ENCODE measurements around the gene TBC1D16.

The TBC1D16 gene

DNA sequence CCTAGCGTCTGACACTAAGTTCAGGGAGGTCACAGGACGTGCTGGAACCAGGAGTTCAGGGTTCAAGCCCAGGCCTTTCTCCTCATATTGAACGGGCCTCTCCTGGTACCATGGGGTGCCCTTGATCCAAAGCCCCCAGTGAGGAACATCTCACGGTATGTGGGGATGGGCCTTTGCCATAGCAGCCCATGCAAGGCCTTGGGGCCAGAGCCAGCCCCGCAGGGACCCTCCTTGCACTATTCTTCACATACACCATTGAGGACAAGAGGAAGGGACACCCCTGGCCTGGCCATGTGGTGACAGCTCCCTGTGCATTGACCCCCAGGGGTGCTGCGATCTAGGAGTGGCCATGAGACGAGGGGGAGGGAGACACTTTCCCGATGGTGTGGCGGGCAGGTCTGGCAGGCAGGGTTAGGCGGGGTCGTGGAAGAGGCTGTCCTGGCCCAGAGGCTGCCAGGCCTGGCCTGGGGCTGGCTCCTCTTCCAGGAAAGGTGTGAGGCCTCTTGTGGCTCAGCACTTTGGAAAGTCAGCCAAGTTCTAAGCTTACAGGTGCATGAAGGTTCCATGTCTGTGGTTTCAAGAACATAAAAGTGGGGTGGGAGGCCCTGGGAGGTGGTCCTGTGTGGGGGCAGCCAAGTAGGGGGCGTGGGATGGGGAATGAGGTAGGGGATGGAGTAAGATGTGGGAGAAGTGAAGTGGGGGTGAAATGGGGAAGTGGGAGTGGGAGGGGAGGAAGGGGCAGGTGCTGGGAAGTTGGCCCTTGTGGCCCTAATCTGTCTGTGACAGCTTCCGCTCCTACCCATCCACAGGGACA, 107.8 kb downstream of the TBC1D16 start:
- no peak for DNase-seq (ENCODE audit: low read depth, low spot score)

GRCh38 chr17:79927136-79927661, 108.5 kb downstream of the TBC1D16 start:
- no peak for DNase-seq (ENCODE audit: low read depth, low spot score)

GRCh38 chr17:79926605-79927135, 109.0 kb downstream of the TBC1D16 start:
- no peak for DNase-seq (ENCODE audit: low read depth, low spot score)

- no peak for DNase-seq (ENCODE audit: low read depth, low spot score)
Measured at GRCh38 chr17:79926142-79926604, 109.5 kb downstream of the TBC1D16 start.

DNA sequence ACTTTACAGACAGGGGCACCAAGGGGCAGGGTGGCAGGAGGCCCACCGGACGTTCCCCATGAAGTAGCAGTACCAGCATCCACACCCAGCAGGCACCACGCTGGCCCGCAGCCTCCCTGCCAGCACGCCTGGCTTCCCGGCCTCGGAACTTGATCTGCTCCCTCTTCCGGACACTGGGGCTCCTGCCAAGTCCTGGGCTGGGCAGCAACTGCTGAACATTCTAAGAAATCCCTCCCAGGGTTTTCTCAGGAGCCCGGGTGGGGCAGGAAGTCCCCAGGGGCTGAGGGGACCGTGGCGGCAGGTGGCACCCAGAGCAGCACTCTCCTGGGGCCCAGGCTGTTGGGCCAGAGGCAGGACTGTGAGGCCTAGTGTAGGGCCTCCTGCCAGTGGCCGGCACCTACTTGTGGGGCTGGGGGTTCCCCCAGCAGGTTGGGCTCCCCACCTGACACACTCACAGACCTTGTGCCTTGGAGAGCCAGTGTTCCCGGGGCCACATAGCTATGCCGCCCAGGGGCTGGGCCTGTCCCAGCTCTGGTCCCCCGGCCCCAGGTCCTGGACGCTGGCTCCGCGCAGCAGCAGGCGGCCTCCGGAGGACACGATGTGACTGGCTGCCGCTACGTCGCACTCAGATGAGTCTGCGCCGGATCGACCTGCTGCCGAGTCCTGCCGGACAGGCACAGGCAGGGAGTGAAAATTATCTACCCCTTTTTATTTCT, 110.3 kb downstream of the TBC1D16 start:
- DNase-seq (ENCODE audit: low read depth, low spot score), result no peak

GRCh38 chr17:79924639-79924976, 111.1 kb downstream of the TBC1D16 start:
- no peak for DNase-seq (ENCODE audit: low read depth, low spot score)

DNA sequence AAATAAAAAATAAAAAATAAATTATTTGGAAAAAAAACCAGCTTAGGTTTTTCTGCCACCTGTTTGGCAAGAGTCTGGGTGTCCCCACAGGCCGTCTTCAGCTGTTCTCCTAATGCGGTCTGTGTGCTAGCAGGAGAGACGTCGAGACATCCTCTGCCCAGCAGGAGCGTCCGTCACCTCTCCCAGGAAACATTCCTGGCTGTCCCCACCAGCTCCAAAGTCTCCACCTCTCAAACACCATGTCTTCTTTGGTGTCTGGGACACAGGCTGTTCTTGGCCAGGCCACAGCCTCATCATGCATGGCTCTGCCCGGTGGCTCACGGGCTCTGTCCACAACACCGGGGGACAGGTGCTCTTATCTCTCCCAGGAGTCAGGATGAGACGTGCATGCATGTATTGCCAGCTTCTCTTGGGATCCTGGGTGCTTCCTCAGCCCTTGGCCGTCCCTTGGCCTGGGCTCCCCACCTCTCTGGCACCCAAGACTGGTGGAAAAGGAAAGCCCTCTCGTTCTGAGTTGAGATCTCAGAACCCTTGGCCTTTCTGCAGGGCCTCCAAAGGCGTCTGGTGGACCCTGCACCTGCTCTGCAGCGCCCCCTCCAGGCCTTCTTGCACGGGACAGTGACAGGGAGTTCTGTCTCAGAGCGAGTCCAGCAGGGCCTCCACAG, 111.6 kb downstream of the TBC1D16 start:
- DNase-seq (ENCODE audit: low read depth, low spot score), result no peak

GRCh38 chr17:79922798-79923197, 112.9 kb downstream of the TBC1D16 start:
- no peak for DNase-seq (ENCODE audit: low read depth, low spot score)

DNA sequence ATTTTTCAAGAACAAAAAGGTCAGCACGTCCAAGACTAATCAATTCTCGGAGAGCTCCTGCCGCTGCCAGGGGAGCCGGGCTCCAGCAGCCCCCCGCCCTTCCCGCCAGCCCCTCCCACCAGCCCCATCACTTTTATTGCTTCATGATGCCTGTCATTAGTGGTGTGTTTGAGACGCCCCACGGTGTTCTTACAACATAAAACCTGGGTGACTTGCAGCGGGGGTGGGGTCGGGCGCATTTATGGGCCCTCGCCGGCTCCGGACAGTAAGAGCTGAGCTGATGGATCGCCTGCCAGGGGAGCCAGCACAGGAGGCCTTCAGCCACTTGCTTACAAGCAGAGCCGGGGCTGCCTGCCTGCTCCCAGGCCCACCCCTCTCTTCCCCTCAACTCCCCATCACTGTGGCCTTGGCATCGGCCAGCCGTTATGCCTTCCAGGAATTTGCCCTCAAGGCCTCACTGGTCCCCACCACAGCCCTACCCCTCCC, 113.5 kb downstream of the TBC1D16 start:
- DNase-seq (ENCODE audit: low read depth, low spot score), result no peak

GRCh38 chr17:79921411-79922115, 114.1 kb downstream of the TBC1D16 start:
- DNase-seq (ENCODE audit: low read depth, low spot score), result no peak

GRCh38 chr17:79920751-79921410, 114.8 kb downstream of the TBC1D16 start:
- no peak for DNase-seq (ENCODE audit: low read depth, low spot score)

- DNase-seq (ENCODE audit: low read depth, low spot score), result no peak
Measured at GRCh38 chr17:79919862-79920720, 115.6 kb downstream of the TBC1D16 start.

- no peak for DNase-seq (ENCODE audit: low read depth, low spot score)
Measured at GRCh38 chr17:79919164-79919585, 116.5 kb downstream of the TBC1D16 start.

GRCh38 chr17:79918581-79919163, 117.0 kb downstream of the TBC1D16 start:
- DNase-seq (ENCODE audit: low read depth, low spot score), result no peak

GRCh38 chr17:79917902-79918484, 117.7 kb downstream of the TBC1D16 start:
- DNase-seq (ENCODE audit: low read depth, low spot score), result no peak

DNA sequence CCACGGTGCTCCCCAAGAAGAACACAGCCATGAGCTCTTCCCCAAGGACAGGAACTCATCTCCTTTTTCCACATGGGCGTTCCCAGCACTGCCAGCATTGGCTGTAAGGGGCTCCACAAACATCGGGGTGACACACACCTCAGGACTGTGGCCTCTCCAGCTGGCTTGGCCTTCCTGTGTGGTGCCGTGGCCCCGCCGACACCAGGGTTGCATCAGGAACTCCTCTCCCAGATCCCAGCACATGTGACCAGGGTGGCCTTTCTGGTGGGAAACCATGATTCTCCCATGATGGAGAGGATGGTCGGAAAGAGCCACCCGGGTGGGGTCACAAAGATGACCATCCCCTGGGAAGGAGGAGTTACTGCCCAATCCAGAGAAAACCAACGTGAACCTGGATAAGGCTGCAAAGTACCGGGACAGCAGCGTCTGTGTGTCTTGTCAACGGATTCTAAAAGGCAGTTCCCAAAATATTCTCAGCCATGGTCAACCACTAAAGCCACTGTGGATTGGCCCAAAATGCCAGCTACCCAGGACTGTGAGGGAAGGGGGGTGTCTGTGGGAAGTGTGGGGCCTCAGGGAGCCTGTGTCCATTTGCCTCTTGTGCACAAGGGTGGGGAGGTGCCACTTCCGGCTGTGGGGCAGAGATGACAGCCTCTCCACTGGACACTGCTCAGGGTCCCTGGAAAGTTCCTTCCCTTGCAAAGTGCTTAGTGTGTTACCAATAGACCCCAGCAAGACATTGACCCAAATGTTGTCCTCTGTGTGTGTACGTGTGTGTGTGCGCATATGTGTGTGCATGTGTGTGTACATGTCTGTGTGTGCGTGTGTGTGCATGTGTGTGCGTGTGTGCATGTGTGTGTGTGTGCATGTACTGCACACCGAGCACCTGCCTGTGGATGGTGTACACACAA, 118.4 kb downstream of the TBC1D16 start:
- DNase-seq (ENCODE audit: low read depth, low spot score), result no peak

DNA sequence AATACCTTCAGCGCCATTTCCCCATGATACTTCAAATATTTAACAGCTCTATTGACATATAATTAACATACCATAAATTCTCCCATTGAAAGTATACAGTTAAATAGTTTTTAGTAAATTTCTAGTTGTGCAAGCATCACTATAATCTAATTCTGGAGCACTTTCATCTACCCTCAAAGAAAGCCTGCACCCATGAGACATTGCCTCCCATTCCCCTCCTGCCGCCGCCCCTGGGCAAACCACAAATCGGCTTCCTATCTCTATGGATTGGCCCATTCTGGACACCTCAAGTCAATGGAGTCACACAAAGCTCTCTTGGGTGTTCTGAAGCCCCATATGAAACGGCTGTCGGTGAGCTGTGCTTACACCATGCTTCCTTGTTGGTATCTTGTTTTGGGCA, 119.2 kb downstream of the TBC1D16 start:
- DNase-seq (ENCODE audit: low read depth, low spot score), result no peak
